ENCODE data around the gene CEACAM20.

CEACAM20 gene

GRCh38 chr19:44529536-44529935 is at the start of gene CEACAM20:
Gene CEACAM20 (minus strand): TSS chr19:44529675. CDS start chr19:44529509, 166 bp downstream.
- DNase-seq (ENCODE audit: extremely low spot score) = no peak
- POLR2A ChIA-PET = no interaction called here
- TF ChIP-seq LEF1 (IDR thresholded peaks at IDR 0.05; ENCODE audit: borderline replicate concordance) (no peak), NFRKB (IDR thresholded peaks at IDR 0.05) (no peak), CTBP1 (IDR thresholded peaks at IDR 0.05; ENCODE audit: borderline replicate concordance) (no peak), SUZ12 (IDR thresholded peaks at IDR 0.05) (no peak), ZNF384 (IDR thresholded peaks at IDR 0.05) (no peak), FOXM1 (IDR thresholded peaks at IDR 0.05; ENCODE audit: borderline replicate concordance) (no peak), TARDBP (IDR thresholded peaks at IDR 0.05) (no peak), ELF4 (IDR thresholded peaks at IDR 0.05) (no peak)
- CTCF ChIA-PET = no interaction called here

- ChIA-PET CTCF (interaction anchor here (0.6 to 1.6 kb wide), 3 partner anchors 13 to 143 kb away, joined by 3 to 5 read pairs (median 3); no protein-coding TSS in a partner anchor), POLR2A (no interaction called here)
- no peak for TF ChIP-seq TARDBP (IDR thresholded peaks at IDR 0.05)
- no peak for TF ChIP-seq CTBP1 (IDR thresholded peaks at IDR 0.05; ENCODE audit: borderline replicate concordance)
- no peak for TF ChIP-seq SUZ12 (IDR thresholded peaks at IDR 0.05)
- TF ChIP-seq, protein P1, sequence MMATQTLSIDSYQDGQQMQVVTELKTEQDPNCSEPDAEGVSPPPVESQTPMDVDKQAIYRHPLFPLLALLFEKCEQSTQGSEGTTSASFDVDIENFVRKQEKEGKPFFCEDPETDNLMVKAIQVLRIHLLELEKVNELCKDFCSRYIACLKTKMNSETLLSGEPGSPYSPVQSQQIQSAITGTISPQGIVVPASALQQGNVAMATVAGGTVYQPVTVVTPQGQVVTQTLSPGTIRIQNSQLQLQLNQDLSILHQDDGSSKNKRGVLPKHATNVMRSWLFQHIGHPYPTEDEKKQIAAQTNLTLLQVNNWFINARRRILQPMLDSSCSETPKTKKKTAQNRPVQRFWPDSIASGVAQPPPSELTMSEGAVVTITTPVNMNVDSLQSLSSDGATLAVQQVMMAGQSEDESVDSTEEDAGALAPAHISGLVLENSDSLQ (IDR thresholded peaks at IDR 0.05) = no peak
- TF ChIP-seq ELF4 (IDR thresholded peaks at IDR 0.05) = no peak
- TF ChIP-seq FOXM1 (IDR thresholded peaks at IDR 0.05; ENCODE audit: borderline replicate concordance) = no peak
- no peak for TF ChIP-seq L3MBTL2 (conservative IDR thresholded peaks at IDR 0.05)
- TF ChIP-seq FOXA1 (IDR thresholded peaks at IDR 0.05) = no peak
- TF ChIP-seq LEF1 (IDR thresholded peaks at IDR 0.05; ENCODE audit: borderline replicate concordance) = no peak
- no peak for DNase-seq (ENCODE audit: extremely low spot score)
These were observed 48.0 kb upstream of the CEACAM20 start for GRCh38 chr19:44577566-44577874.

- no peak for TF ChIP-seq FOXK2 (IDR thresholded peaks at IDR 0.05)
- no peak for TF ChIP-seq FOXM1 (IDR thresholded peaks at IDR 0.05; ENCODE audit: borderline replicate concordance)
- no peak for TF ChIP-seq SP1 (IDR thresholded peaks at IDR 0.05)
- TF ChIP-seq BHLHE40 (IDR thresholded peaks at IDR 0.05; ENCODE audit: borderline replicate concordance) = no peak
- no peak for TF ChIP-seq FOXA1 (IDR thresholded peaks at IDR 0.05)
- TF ChIP-seq L3MBTL2 (conservative IDR thresholded peaks at IDR 0.05) = no peak
- TF ChIP-seq ELF4 (IDR thresholded peaks at IDR 0.05) = no peak
- TF ChIP-seq TARDBP (IDR thresholded peaks at IDR 0.05) = no peak
- TF ChIP-seq NFRKB (IDR thresholded peaks at IDR 0.05) = no peak
- TF ChIP-seq HDGF (IDR thresholded peaks at IDR 0.05; ENCODE audit: borderline replicate concordance) = no peak
- TF ChIP-seq SUZ12 (IDR thresholded peaks at IDR 0.05) = no peak
- TF ChIP-seq, protein P1 (IDR thresholded peaks at IDR 0.05) = no peak
- TF ChIP-seq ARNT (IDR thresholded peaks at IDR 0.05) = no peak
- no peak for TF ChIP-seq LEF1 (IDR thresholded peaks at IDR 0.05; ENCODE audit: borderline replicate concordance)
- no peak for TF ChIP-seq CTBP1 (IDR thresholded peaks at IDR 0.05; ENCODE audit: borderline replicate concordance)
- no peak for TF ChIP-seq ZNF384 (IDR thresholded peaks at IDR 0.05)
- peak; percentile 34 for DNase-seq (ENCODE audit: extremely low spot score)
- POLR2A ChIA-PET = no interaction called here
- CTCF ChIA-PET = interaction anchor here (0.6 to 1.6 kb wide), 4 partner anchors 13 to 197 kb away, joined by 3 to 5 read pairs (median 3); no protein-coding TSS in a partner anchor
These were observed 47.5 kb upstream of the CEACAM20 start for GRCh38 chr19:44576843-44577565.

DNA sequence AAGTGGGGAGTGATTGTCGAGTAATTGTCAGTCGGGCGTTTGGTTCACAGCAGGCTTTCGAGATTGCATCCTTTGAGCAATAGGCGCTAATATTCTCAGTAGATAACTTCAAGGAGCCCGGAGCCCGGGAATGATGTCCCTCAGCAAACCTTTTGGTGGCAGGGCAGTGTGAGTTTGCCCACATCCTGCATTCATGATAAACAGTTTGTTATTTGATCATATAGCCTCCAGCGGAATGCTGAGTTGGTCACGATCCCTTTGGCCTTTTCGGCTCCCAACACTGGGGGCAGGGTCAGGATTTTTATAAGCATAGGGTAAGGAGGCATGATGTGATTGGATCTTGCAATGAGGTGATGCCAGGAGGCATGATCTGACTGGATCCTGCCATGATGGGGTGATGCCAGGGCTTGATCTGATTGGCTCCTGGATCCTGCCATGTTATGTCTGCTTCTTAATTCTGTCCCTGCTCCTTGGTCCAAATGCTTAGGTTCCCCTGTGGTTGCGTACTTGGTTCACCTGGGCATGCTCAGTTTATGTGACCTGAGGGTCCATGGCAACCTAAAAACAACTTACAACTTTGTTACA is 45.7 kb upstream of the CEACAM20 start:
- DNase-seq (ENCODE audit: extremely low spot score) = no peak
- ChIA-PET CTCF (interaction anchor here (0.7 kb wide), 1 partner anchor 196 kb away, joined by 3 read pairs; no protein-coding TSS in a partner anchor), POLR2A (interaction anchor here (1.0 kb wide), 1 partner anchor 82 kb away, joined by 3 read pairs; no protein-coding TSS in a partner anchor)
- TF ChIP-seq BHLHE40 (IDR thresholded peaks at IDR 0.05; ENCODE audit: borderline replicate concordance) (no peak), L3MBTL2 (conservative IDR thresholded peaks at IDR 0.05) (no peak), HDGF (IDR thresholded peaks at IDR 0.05; ENCODE audit: borderline replicate concordance) (no peak), ELF4 (IDR thresholded peaks at IDR 0.05) (no peak), FOXA1 (IDR thresholded peaks at IDR 0.05) (no peak), ARNT (IDR thresholded peaks at IDR 0.05) (no peak), NFRKB (IDR thresholded peaks at IDR 0.05) (no peak), CTBP1 (IDR thresholded peaks at IDR 0.05; ENCODE audit: borderline replicate concordance) (no peak), FOXM1 (IDR thresholded peaks at IDR 0.05; ENCODE audit: borderline replicate concordance) (no peak), SP1 (IDR thresholded peaks at IDR 0.05) (no peak), TARDBP (IDR thresholded peaks at IDR 0.05) (no peak), FOXK2 (IDR thresholded peaks at IDR 0.05) (no peak), LEF1 (IDR thresholded peaks at IDR 0.05; ENCODE audit: borderline replicate concordance) (no peak), SUZ12 (IDR thresholded peaks at IDR 0.05) (no peak), ZNF384 (IDR thresholded peaks at IDR 0.05) (no peak)
- TF ChIP-seq, protein P1 (IDR thresholded peaks at IDR 0.05) = no peak

GRCh38 chr19:44574186-44574950 is 44.9 kb upstream of the CEACAM20 start:
- POLR2A ChIA-PET = interaction anchor here (1.0 kb wide), 1 partner anchor 82 kb away, joined by 3 read pairs; no protein-coding TSS in a partner anchor
- no peak for DNase-seq (ENCODE audit: extremely low spot score)
- TF ChIP-seq HDGF (IDR thresholded peaks at IDR 0.05; ENCODE audit: borderline replicate concordance) = no peak
- TF ChIP-seq SUZ12 (IDR thresholded peaks at IDR 0.05) = no peak
- no peak for TF ChIP-seq ZNF384 (IDR thresholded peaks at IDR 0.05)
- CTCF ChIA-PET = interaction anchor here (0.7 to 1.8 kb wide), 2 partner anchors 9 to 517 kb away, joined by 4 read pairs; no protein-coding TSS in a partner anchor
